Endothelial cell of umbilical vein (primary cell): ENCODE data around the gene HCN2. TPM values are rescaled to one million over a fixed set of nuclear protein-coding genes. Genes with fewer than 3 reads are reported as not detected.

Experiments used
- BruUV-seq: library from RNA; stranded (reverse); fragments of 400-500 nt; replicated peaks from 2 replicates; lab custom pipeline; 2021; lab: Mats Ljungman, UMichigan
- CTCF ChIA-PET: fragments of 300-600, 350-600 bp; sonication (Branson Sonifier 250); formaldehyde crosslinking; loops from one replicate; lab custom pipeline; 2021; ENCODE audit warnings: antibody characterized with exemption, inconsistent platforms; lab: Charles Lee
- POLR2A ChIA-PET: fragments of 300-600, 350-600 bp; sonication (Branson Sonifier 250); formaldehyde crosslinking; loops from one replicate; lab custom pipeline; 2021; ENCODE audit warnings: antibody characterized with exemption, inconsistent platforms; lab: Charles Lee
- DNase-seq: peaks from one replicate; pipeline ENCODE4 v3.0.0-alpha.2; 2011; ENCODE audit warnings: low read depth, low spot score
- FAIRE-seq: peaks from 2 replicates; lab custom pipeline; 2011; peaks lifted over from hg19 to GRCh38; lab: Jason Lieb, UNC
- H2AFZ ChIP-seq: 2 replicates; pipeline ENCODE4 v1.6.0; 2012; ENCODE audit warnings: low read depth, low read length, control low read depth, inconsistent platforms
- H3K27ac ChIP-seq: 2 replicates; pipeline ENCODE4 v1.5.1; 2011; ENCODE audit warnings: low read depth, mild to moderate bottlenecking, control low read depth, low read length, moderate library complexity; ENCODE audit not compliant: insufficient read depth
- H3K27me3 ChIP-seq, 2 experiments: 2 replicates each; pipeline versions ENCODE4 v1.6.0 to v1.6.1; 2011; ENCODE audit warnings: low read length in 2 of 2, mixed read lengths in 1 of 2; ENCODE audit not compliant: control insufficient read depth in 2 of 2, insufficient read depth in 2 of 2
- H3K36me3 ChIP-seq, 2 experiments: 2 replicates in 1 of 2; 3 replicates in 1 of 2; pipeline ENCODE4 v1.5.1; 2011; ENCODE audit warnings: low read length in 2 of 2, mild to moderate bottlenecking in 1 of 2, moderate library complexity in 1 of 2; ENCODE audit not compliant: control insufficient read depth in 2 of 2, insufficient read depth in 2 of 2; ENCODE audit errors: extremely low read depth in 1 of 2
- H3K4me1 ChIP-seq: 3 replicates; pipeline ENCODE4 v1.5.1; 2011; ENCODE audit warnings: mild to moderate bottlenecking, low read length; ENCODE audit not compliant: control insufficient read depth, insufficient read depth; ENCODE audit errors: extremely low read depth
- H3K4me2 ChIP-seq: 2 replicates; pipeline ENCODE4 v1.6.1; 2011; ENCODE audit warnings: low read length, control low read depth, mixed read lengths; ENCODE audit not compliant: insufficient read depth
- H3K4me3 ChIP-seq, 3 experiments: fragments of 200-600 bp in 1 of 3; sonication (generic), shearing (Covaris generic) in 1 of 3; replicated peaks in 1 of 3; 2 replicates each; pipeline ENCODE4 v1.5.1; 2011 to 2016; ENCODE audit warnings: control low read depth in 3 of 3, low read length in 3 of 3, mild to moderate bottlenecking in 2 of 3, inconsistent platforms in 1 of 3, low read depth in 1 of 3, moderate library complexity in 1 of 3; ENCODE audit not compliant: insufficient read depth in 1 of 3
- H3K79me2 ChIP-seq: 2 replicates; pipeline ENCODE4 v1.6.0; 2012; ENCODE audit warnings: low read length, inconsistent platforms; ENCODE audit not compliant: control insufficient read depth, insufficient read depth
- H3K9ac ChIP-seq: replicated peaks from 2 replicates; pipeline ENCODE3; 2011; ENCODE audit warnings: low read length, control low read depth; ENCODE audit not compliant: insufficient read depth; ENCODE audit errors: extremely low read depth
- H3K9me1 ChIP-seq: replicated peaks from 3 replicates; pipeline ENCODE4 v1.6.0; 2011; ENCODE audit warnings: mild to moderate bottlenecking, low read length; ENCODE audit not compliant: control insufficient read depth, insufficient read depth; ENCODE audit errors: extremely low read depth
- H3K9me3 ChIP-seq: replicated peaks from 2 replicates; pipeline ENCODE4 v1.5.1; 2012; ENCODE audit warnings: low read length, inconsistent platforms; ENCODE audit not compliant: control insufficient read depth, insufficient read depth
- H4K20me1 ChIP-seq: replicated peaks from 2 replicates; pipeline ENCODE3; 2011; ENCODE audit warnings: mild to moderate bottlenecking, low read length; ENCODE audit not compliant: control insufficient read depth, insufficient read depth; ENCODE audit errors: extremely low read depth
- CTCF ChIP-seq, 2 donors: IDR thresholded peaks; 1 replicate in 1 of 2; 2 replicates in 1 of 2; pipeline ENCODE4 v1.5.1; 2011; ENCODE audit warnings: low read length in 2 of 2, mild to moderate bottlenecking in 2 of 2, moderate library complexity in 2 of 2, control low read depth in 1 of 2, inconsistent platforms in 1 of 2, low read depth in 1 of 2; ENCODE audit not compliant: insufficient read depth in 1 of 2; ENCODE audit errors: extremely low read depth in 1 of 2
- EZH2 ChIP-seq: IDR thresholded peaks from 2 replicates; pipeline ENCODE4 v1.6.1; 2012; ENCODE audit warnings: borderline replicate concordance, low read depth, mild to moderate bottlenecking, moderate library complexity, low read length, inconsistent platforms; ENCODE audit not compliant: severe bottlenecking
- GATA2 ChIP-seq: IDR thresholded peaks from 2 replicates; pipeline ENCODE4 v1.7.0; 2011; ENCODE audit warnings: low read depth, mild to moderate bottlenecking, moderate library complexity, mixed read lengths, low read length; ENCODE audit not compliant: insufficient read length, insufficient read depth
- JUN ChIP-seq: IDR thresholded peaks from 2 replicates; pipeline ENCODE4 v1.6.1; 2011; ENCODE audit warnings: borderline replicate concordance, low read depth; ENCODE audit not compliant: insufficient read length, insufficient read depth
- MAX ChIP-seq: IDR thresholded peaks from 2 replicates; pipeline ENCODE4 v1.6.1; 2011; ENCODE audit not compliant: insufficient read depth, insufficient read length
- MYC ChIP-seq: IDR thresholded peaks from one replicate; pipeline ENCODE4 v1.6.1; 2011; ENCODE audit warnings: mild to moderate bottlenecking, low read depth, low read length
- POLR2A ChIP-seq: IDR thresholded peaks from 2 replicates; pipeline ENCODE4 v1.6.1; 2012; ENCODE audit warnings: low read depth, mild to moderate bottlenecking, control low read depth, low read length
- POLR2AphosphoS5 ChIP-seq: IDR thresholded peaks from 2 replicates; pipeline ENCODE4 v1.6.1; 2012; ENCODE audit warnings: low read depth, mild to moderate bottlenecking, control low read depth, low read length, moderate library complexity; ENCODE audit not compliant: insufficient read depth
- dilution Hi-C: fragments of 300-500 bp; cut with MboI; formaldehyde crosslinking; loops from one replicate; pipeline ENCODE4 v1.15.0; 2019; ENCODE audit warnings: low sequenced_read_pairs; ENCODE audit not compliant: extremely low pct_ligation_motif_present
- intact Hi-C: fragments of 100-400 bp; cut with micrococcal nuclease; formaldehyde crosslinking; loops from one replicate; pipeline ENCODE4 v1.10.0; 2022
- polyA plus RNA-seq, 4 experiments: library from polyadenylated mRNA; depleted of rRNA in 3 of 4; stranded (reverse) in 3 of 4; unstranded in 1 of 4; fragments of >200 nt; gene quantifications; 2 replicates each; pipeline versions ENCODE4 v1.2.1 to v1.2.3, GENCODE V29; 2011 to 2012; ENCODE audit warnings: missing spikeins in 1 of 4
- total RNA-seq: library from RNA; stranded (reverse); gene quantifications from 2 replicates; pipeline ENCODE4 v1.2.3, GENCODE V29; 2021

HCN2 gene
- total and polyA plus RNA-seq, 2 donors (not counting 3 experiments of a cell fraction or from before 2014, with no cell fraction given) = 0.18 to 0.53 TPM

- no peak for DNase-seq
- dilution Hi-C loops (no loop called here), intact Hi-C loops (no loop called here)
- H3K79me2 ChIP-seq = no peaks in the 10 kb centered on the region
- ChIA-PET CTCF (no interaction called here), POLR2A (no interaction called here)
- H3K4me1 ChIP-seq = no peaks in the 10 kb centered on the region
- H3K9me1 ChIP-seq = no peaks in the 10 kb centered on the region
- no peak for FAIRE-seq
- peaks cover 0 to 31% of the 10 kb centered on the region in 2 experiments for H3K36me3 ChIP-seq
- TF ChIP-seq JUN = no peak
- TF ChIP-seq CTCF (IDR thresholded peaks at IDR 0.05; ENCODE audit: extremely low read depth in 1 of 2, insufficient read depth in 1 of 2, low read depth in 1 of 2, low read length in 2 of 2) = no peak
- TF ChIP-seq GATA2 = no peak
- TF ChIP-seq POLR2AphosphoS5 = no peak
- no peak for TF ChIP-seq MAX
- TF ChIP-seq MYC = no peak
- TF ChIP-seq POLR2A = no peak
- no peak for TF ChIP-seq EZH2
- no peak overlapping the region for H3K9ac ChIP-seq
- no peak overlapping the region for H3K27ac ChIP-seq
- H2AFZ ChIP-seq = no peak overlapping the region
- H4K20me1 ChIP-seq = no peaks in the 10 kb centered on the region
- H3K27me3 ChIP-seq = no peaks in the 10 kb centered on the region
- H3K4me3 ChIP-seq = no peak overlapping the region
- BruUV-seq = no TSS peak
- H3K9me3 ChIP-seq = no peaks in the 10 kb centered on the region
- no peak overlapping the region for H3K4me2 ChIP-seq
Measured at GRCh38 chr19:623974-624373, 34.3 kb downstream of the HCN2 start.
